Neural cell (in vitro differentiated cells): ENCODE measurements around the gene PPP4R3B. TPM values are rescaled to one million over a fixed set of nuclear protein-coding genes. Genes with fewer than 3 reads are reported as not detected.

Experiments
- H2AFZ ChIP-seq: fragments of 200-600, 300-800 bp; sonication (generic), shearing (Covaris generic); 2 replicates; pipeline ENCODE4 v1.6.0; 2014; ENCODE audit warnings: low read depth, mild to moderate bottlenecking, antibody characterized with exemption, low read length, moderate library complexity
- H3F3A ChIP-seq: fragments of 200-600 bp; shearing (Covaris generic); 2 replicates; pipeline ENCODE4 v1.6.1; 2016; ENCODE audit warnings: mild to moderate bottlenecking, moderate library complexity, mixed read lengths, antibody characterized with exemption, low read length; ENCODE audit not compliant: insufficient read depth, poor library complexity, severe bottlenecking
- H3K27ac ChIP-seq: fragments of 200-600, 300-800 bp; sonication (generic), shearing (Covaris generic); 2 replicates; pipeline ENCODE4 v1.5.1; 2014; ENCODE audit warnings: mild to moderate bottlenecking, low read length, moderate library complexity
- H3K27me3 ChIP-seq: fragments of 300-800, 200-600 bp; sonication (generic), shearing (Covaris generic); 2 replicates; pipeline ENCODE4 v1.6.0; 2014; ENCODE audit warnings: mild to moderate bottlenecking, low read depth, low read length, moderate library complexity; ENCODE audit not compliant: insufficient read depth
- H3K36me3 ChIP-seq: fragments of 300-800, 200-600 bp; sonication (generic), shearing (Covaris generic); 2 replicates; pipeline ENCODE4 v1.5.1; 2014; ENCODE audit warnings: mild to moderate bottlenecking, antibody characterized with exemption, low read length, moderate library complexity; ENCODE audit not compliant: insufficient read depth
- H3K4me2 ChIP-seq: fragments of 300-800, 200-600 bp; sonication (generic), shearing (Covaris generic); 2 replicates; pipeline ENCODE4 v1.6.0; 2014; ENCODE audit warnings: mild to moderate bottlenecking, low read length
- H3K4me3 ChIP-seq: fragments of 300-800, 200-600 bp; sonication (generic), shearing (Covaris generic); 2 replicates; pipeline ENCODE4 v1.5.1; 2014; ENCODE audit warnings: mild to moderate bottlenecking, low read length, moderate library complexity
- H3K79me2 ChIP-seq: fragments of 200-600 bp; shearing (Covaris generic); replicated peaks from 2 replicates; pipeline ENCODE4 v1.6.0; 2014; ENCODE audit warnings: mild to moderate bottlenecking, low read length, moderate library complexity; ENCODE audit not compliant: insufficient read depth
- H3K9ac ChIP-seq: fragments of 300-800, 200-600 bp; sonication (generic), shearing (Covaris generic); 2 replicates; pipeline ENCODE4 v1.6.1; 2016; ENCODE audit warnings: mild to moderate bottlenecking, low read length, mixed read lengths
- H3K9me2 ChIP-seq: fragments of 200-600 bp; shearing (Covaris generic); 2 replicates; pipeline ENCODE4 v1.6.1; 2016; ENCODE audit warnings: mild to moderate bottlenecking, low read length, mixed read lengths; ENCODE audit not compliant: insufficient read depth
- H3K9me3 ChIP-seq: fragments of 200-600, 300-800 bp; sonication (generic), shearing (Covaris generic); 2 replicates; pipeline ENCODE4 v1.6.1; 2016; ENCODE audit warnings: mild to moderate bottlenecking, mixed run types, low read length, moderate library complexity, mixed read lengths
- H4K20me1 ChIP-seq: fragments of 200-600 bp; shearing (Covaris generic); 2 replicates; pipeline ENCODE4 v1.6.1; 2016; ENCODE audit warnings: mild to moderate bottlenecking, mixed run types; ENCODE audit not compliant: insufficient read depth
- EP300 ChIP-seq: fragments of 450-650 bp; conservative IDR thresholded peaks from 2 replicates; pipeline ENCODE4 v1.6.1; 2014; ENCODE audit warnings: antibody characterized with exemption, mild to moderate bottlenecking, moderate library complexity; ENCODE audit not compliant: poor library complexity, severe bottlenecking
- EZH2 ChIP-seq: fragments of 200-600, 300-800 bp; shearing (Covaris generic), sonication (generic); IDR thresholded peaks from 2 replicates; pipeline ENCODE4 v1.6.1; 2014; ENCODE audit warnings: antibody characterized with exemption, low read length, borderline replicate concordance, mild to moderate bottlenecking; ENCODE audit not compliant: insufficient read depth, poor library complexity, severe bottlenecking
- MXI1 ChIP-seq: fragments of 450-650 bp; conservative IDR thresholded peaks from 2 replicates; pipeline ENCODE4 v1.6.1; 2014; ENCODE audit warnings: antibody characterized with exemption, mild to moderate bottlenecking; ENCODE audit not compliant: poor library complexity, severe bottlenecking
- POLR2AphosphoS5 ChIP-seq: IDR thresholded peaks from 2 replicates; pipeline ENCODE4 v1.6.1; 2012
- RAD21 ChIP-seq: fragments of 450-650 bp; conservative IDR thresholded peaks from 2 replicates; pipeline ENCODE4 v1.6.1; 2014; ENCODE audit warnings: antibody characterized with exemption, mild to moderate bottlenecking, moderate library complexity
- REST ChIP-seq: IDR thresholded peaks from 2 replicates; pipeline ENCODE4 v1.6.1; 2012; ENCODE audit warnings: borderline replicate concordance
- SMC3 ChIP-seq: fragments of 450-650 bp; conservative IDR thresholded peaks from 2 replicates; pipeline ENCODE4 v1.6.1; 2014; ENCODE audit warnings: antibody characterized with exemption, mild to moderate bottlenecking, moderate library complexity; ENCODE audit not compliant: poor library complexity
- TAF1 ChIP-seq: IDR thresholded peaks from 2 replicates; pipeline ENCODE4 v1.6.1; 2012; ENCODE audit warnings: low read depth
- polyA plus RNA-seq: library from polyadenylated mRNA; depleted of rRNA; stranded (reverse); fragments of >200 nt; gene quantifications from 2 replicates; pipeline ENCODE4 v1.2.3, GENCODE V29; 2014
- TF ChIP-seq, protein P1 (sequence below): fragments of 450-650 bp; IDR thresholded peaks from 2 replicates; pipeline ENCODE4 v1.5.1; 2014; ENCODE audit warnings: antibody characterized with exemption, mild to moderate bottlenecking, moderate library complexity; ENCODE audit not compliant: poor library complexity, severe bottlenecking

PPP4R3B gene
- polyA plus RNA-seq, 1 donor from 2014 or later, result 58.4 TPM

GRCh38 chr2:55502590-55503141 is 114.8 kb downstream of the PPP4R3B start:
- Histone ChIP-seq H3K9me3 (no peaks in the 10 kb centered on the region), H3K4me3 (no peak overlapping the region), H3K27ac (no peak overlapping the region), H3F3A (no peaks in the 10 kb centered on the region), H3K4me2 (no peak overlapping the region), H3K9ac (no peak overlapping the region), H3K79me2 (no peaks in the 10 kb centered on the region), H2AFZ (no peak overlapping the region), H3K27me3 (no peaks in the 10 kb centered on the region), H3K9me2 (no peaks in the 10 kb centered on the region), H3K36me3 (no peaks in the 10 kb centered on the region), H4K20me1 (no peaks in the 10 kb centered on the region)
- TF ChIP-seq MXI1 (no peak), EZH2 (no peak), REST (no peak), SMC3 (no peak), POLR2AphosphoS5 (no peak), RAD21 (no peak), TAF1 (no peak), EP300 (no peak)
- TF ChIP-seq, protein P1, sequence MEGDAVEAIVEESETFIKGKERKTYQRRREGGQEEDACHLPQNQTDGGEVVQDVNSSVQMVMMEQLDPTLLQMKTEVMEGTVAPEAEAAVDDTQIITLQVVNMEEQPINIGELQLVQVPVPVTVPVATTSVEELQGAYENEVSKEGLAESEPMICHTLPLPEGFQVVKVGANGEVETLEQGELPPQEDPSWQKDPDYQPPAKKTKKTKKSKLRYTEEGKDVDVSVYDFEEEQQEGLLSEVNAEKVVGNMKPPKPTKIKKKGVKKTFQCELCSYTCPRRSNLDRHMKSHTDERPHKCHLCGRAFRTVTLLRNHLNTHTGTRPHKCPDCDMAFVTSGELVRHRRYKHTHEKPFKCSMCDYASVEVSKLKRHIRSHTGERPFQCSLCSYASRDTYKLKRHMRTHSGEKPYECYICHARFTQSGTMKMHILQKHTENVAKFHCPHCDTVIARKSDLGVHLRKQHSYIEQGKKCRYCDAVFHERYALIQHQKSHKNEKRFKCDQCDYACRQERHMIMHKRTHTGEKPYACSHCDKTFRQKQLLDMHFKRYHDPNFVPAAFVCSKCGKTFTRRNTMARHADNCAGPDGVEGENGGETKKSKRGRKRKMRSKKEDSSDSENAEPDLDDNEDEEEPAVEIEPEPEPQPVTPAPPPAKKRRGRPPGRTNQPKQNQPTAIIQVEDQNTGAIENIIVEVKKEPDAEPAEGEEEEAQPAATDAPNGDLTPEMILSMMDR, result no peak

- no peak for TF ChIP-seq POLR2AphosphoS5
- no peak for TF ChIP-seq EZH2
- TF ChIP-seq TAF1, result no peak
- TF ChIP-seq, protein P1, result no peak
- no peak for TF ChIP-seq MXI1
- Histone ChIP-seq H3K27ac (no peak overlapping the region), H2AFZ (no peak overlapping the region), H4K20me1 (no peaks in the 10 kb centered on the region), H3K79me2 (no peaks in the 10 kb centered on the region), H3K27me3 (no peaks in the 10 kb centered on the region), H3K4me3 (no peak overlapping the region), H3F3A (no peaks in the 10 kb centered on the region), H3K9ac (no peak overlapping the region), H3K9me3 (no peaks in the 10 kb centered on the region), H3K4me2 (no peak overlapping the region), H3K36me3 (no peaks in the 10 kb centered on the region), H3K9me2 (no peaks in the 10 kb centered on the region)
Observed at GRCh38 chr2:55500025-55500424, 117.4 kb downstream of the PPP4R3B start.
